Left lobe of liver (tissue), 2 donors: ENCODE data around the gene ZSCAN23. TPM values are rescaled to one million over a fixed set of nuclear protein-coding genes. Genes with fewer than 3 reads are reported as not detected.

Experiments used
- ATAC-seq: fragments of 200-7000 bp; cut with Tn5 transposase; one replicate; pipeline ENCODE4 v1.9.1; 2020; ENCODE audit warnings: mild to moderate bottlenecking, moderate library complexity
- DNase-seq: peaks from one replicate; pipeline ENCODE4 v3.0.0-alpha.2; 2020; ENCODE audit warnings: low spot score
- total RNA-seq: library from RNA; stranded (reverse); gene quantifications from one replicate; pipeline ENCODE4 v1.2.1, GENCODE V29; 2021
- donor health status: DM: no; HTN: no; CAD: no; lungs with moderate emphysema.
- donor health status: DM: no; HTN: yes; CAD: no.

The ZSCAN23 gene
- total RNA-seq, 1 donor from 2014 or later, result 0.40 TPM

GRCh38 chr6:28383235-28384142 lies 59.8 kb downstream of the ZSCAN23 start:
- ATAC-seq (peak; percentile 99), DNase-seq (peak; percentile 94)

Other genes with a start within 250 kb of the ZSCAN23 start
- 2.2 TPM for gene ZSCAN9, start 218.2 kb downstream of the ZSCAN23 start, total RNA-seq
- gene ZKSCAN4, start 191.2 kb downstream of the ZSCAN23 start, total RNA-seq, result 2.6 TPM
- 0.45 TPM for gene NKAPL, start 184.2 kb downstream of the ZSCAN23 start, total RNA-seq
- 5.5 TPM for gene ZSCAN26, start 176.3 kb downstream of the ZSCAN23 start, total RNA-seq
- gene PGBD1, start 161.9 kb downstream of the ZSCAN23 start, total RNA-seq, result 1.0 TPM
- gene ZSCAN31, start 107.3 kb downstream of the ZSCAN23 start, total RNA-seq, result 2.4 TPM
- 2.4 TPM for gene ZKSCAN3, start 93.5 kb downstream of the ZSCAN23 start, total RNA-seq
- gene ZSCAN12, start 43.7 kb downstream of the ZSCAN23 start, total RNA-seq, result 1.2 TPM
- not detected for gene GPX6, start 72.3 kb upstream of the ZSCAN23 start, total RNA-seq
- gene GPX5, start 82.4 kb upstream of the ZSCAN23 start, total RNA-seq, result not detected